Activated CD4-positive, CD25-positive, alpha-beta regulatory T cell (primary cell): Measurements from ENCODE around the gene C4orf51.
"Not testable (repeated sequence)": the region's sequence is repeated elsewhere in the genome, so short reads cannot be mapped to it uniquely, and the experiment has no call there.

Experiments
- DNase-seq, 4 experiments: peaks; one replicate each; lab custom pipeline; 2025; lab: John Stamatoyannopoulos, UW

The C4orf51 gene

GRCh38 chr4:145679991-145680455, at the start of gene C4orf51:
Gene C4orf51, plus strand, starts transcription at chr4:145680146. Its CDS starts 58 bp downstream, at chr4:145680204.
- DNase-seq: no peak

- DNase-seq: no peak
Observed at GRCh38 chr4:145635117-145635516, 44.8 kb upstream of the C4orf51 start.

DNA sequence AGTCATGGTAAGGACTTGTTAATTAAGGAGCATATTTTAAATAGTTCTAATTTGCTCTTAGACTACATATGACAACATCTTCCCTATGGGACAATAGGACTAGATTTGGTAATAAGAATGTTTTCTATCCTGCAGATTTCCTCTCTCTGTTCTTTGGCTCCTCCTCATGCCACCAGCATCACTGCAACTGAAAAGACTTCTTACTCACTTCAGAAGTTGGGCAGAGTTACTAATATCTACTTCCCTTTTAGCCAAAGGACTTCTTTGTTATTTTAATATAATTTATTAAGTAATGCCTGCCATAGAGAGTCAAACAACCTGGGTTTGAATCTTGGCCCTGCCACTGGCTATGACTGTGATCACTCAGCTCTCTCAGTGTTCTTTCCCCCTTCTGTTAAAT, 44.3 kb upstream of the C4orf51 start:
- DNase-seq: no peak

DNA sequence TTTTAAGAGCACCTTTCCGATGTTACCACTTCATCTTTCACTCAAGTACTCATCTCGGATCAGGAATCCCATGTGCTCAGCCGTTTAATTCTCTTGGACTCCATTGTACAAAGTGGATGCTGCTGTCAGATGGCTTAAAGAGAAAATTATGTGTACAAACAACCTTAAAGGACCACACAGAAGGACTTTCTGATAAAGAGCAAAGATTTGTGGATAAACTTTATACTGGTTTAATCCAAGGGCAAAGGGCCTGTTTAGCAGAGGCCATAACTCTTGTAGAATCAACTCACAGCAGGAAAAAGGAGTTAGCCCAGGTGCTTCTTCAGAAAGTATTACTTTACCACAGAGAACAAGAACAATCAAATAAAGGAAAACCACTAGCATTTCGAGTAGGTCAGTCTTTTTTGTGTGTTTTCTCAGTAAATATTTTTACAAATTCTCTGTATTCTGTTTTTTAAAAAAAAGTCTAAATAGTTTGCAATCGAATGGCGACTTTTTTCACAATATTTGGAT, 40.7 kb upstream of the C4orf51 start:
- no peak for DNase-seq

DNA sequence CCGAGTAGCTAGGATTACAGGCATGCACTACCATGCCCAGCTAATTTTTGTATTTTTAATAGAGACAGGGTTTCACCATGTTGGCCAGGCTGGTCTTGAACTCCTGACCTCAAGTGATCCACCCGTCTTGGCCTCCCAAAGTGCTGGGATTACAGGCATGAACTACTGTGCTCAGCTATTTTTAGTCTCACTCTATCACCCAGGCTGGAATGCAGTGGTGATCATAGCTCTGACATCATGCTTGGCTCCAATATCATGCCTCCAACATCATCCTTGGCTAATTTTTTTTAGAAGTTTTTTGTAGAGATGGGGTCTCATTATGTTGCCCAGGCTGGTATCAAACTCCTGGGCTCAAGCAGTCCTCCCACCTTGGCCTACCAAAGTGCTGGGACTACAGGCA, 39.7 kb upstream of the C4orf51 start:
- not testable (repeated sequence) for DNase-seq

DNA sequence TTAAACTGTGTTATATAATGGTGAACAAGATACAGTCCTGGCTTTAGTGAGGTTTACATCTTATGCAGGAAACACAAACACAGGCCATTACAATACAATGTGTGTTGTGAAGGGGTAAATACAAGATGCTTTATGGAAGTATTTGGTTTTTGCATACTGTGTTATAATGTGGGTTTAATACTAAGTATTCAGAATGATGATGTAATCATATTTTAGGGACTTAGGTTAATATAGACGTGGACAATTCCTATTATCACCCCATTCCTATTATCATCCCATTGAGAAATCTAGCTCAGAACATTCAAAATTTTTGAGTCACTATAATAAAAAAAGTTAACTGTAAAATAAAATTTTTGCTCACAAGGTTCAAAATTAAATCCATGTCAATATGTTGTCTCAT, 36.7 kb upstream of the C4orf51 start:
- DNase-seq: no peak

- no peak for DNase-seq
Observed at GRCh38 chr4:145644699-145645098, 35.2 kb upstream of the C4orf51 start.

- DNase-seq: no peak
Observed at GRCh38 chr4:145656156-145656555, 23.8 kb upstream of the C4orf51 start.

DNA sequence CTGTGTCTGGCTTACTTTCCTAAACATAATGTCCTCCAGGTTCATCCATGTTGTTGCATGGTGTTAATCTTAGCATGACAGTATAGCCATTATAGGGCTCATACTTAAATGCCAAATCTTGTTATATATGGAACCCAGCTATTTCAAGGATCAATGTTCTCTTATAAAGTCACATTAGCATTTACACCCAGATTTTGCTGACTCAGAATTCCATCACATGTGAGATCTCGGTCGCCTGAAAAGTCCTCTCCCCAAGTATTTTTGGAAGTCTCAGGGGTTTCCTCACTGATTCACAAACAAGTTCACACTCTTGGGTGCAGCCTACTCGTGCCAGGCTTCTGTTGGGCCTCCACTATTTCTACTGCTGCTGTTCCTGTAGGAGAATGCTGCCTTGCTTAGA, 19.9 kb upstream of the C4orf51 start:
- no peak for DNase-seq

DNA sequence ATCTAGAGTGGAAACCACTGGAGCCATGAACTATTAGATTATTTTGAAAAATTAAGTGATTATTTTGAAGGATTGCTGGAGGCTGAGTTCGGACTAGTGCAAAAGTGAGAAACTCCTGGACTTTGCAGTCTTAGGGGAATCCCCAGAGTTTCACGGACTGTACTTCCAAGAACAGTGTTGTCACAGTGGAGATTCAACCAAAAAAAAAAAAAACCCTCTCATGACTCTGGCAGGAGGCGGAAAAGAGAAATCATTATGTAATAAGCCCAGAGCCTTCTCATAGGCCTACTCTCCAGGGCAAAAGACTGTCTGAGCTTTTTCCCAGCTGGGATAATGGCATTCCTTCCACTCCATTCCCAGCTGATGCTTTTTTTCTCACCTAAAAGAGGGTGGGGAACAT, 16.8 kb upstream of the C4orf51 start:
- no peak for DNase-seq

DNA sequence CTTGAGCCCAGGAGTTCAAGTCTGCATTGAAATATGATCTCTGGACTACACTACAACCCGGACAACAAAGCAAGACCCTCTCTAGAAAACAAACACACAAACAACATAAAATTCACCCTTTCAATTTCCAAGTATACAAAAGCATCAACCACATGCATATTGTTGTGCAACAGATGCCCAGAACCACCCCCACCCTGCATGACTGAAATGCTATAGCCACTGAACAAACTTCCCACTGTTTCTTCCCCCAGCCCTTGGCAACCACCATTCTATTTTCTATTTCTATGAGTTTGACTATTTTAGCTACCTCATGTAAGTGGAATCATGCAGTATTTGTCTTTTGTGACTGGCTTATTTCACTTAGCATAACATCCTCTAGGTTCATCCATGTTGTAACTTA, 14.2 kb upstream of the C4orf51 start:
- no peak for DNase-seq

- no peak for DNase-seq
Observed at GRCh38 chr4:145670422-145670821, 9.5 kb upstream of the C4orf51 start.

DNA sequence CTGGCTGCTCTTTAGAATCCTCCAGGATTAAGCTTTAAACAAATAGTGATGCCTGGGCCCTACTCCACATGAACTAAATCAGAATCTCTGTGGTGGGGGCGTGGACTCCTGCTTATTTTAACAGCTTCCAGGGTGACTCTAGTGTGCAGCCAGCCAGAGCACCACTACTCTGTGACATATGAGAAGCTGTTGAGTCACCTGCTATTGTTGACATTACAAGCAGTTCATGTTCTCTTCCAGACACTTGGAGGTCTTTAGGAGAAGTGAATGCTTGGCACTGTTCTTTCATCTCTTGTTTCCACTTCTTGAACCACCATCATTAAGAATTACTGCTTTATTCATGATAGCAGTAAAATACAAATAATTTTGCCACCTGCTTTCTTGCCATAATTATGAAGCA, 426 bp upstream of the C4orf51 start:
- DNase-seq: no peak

DNA sequence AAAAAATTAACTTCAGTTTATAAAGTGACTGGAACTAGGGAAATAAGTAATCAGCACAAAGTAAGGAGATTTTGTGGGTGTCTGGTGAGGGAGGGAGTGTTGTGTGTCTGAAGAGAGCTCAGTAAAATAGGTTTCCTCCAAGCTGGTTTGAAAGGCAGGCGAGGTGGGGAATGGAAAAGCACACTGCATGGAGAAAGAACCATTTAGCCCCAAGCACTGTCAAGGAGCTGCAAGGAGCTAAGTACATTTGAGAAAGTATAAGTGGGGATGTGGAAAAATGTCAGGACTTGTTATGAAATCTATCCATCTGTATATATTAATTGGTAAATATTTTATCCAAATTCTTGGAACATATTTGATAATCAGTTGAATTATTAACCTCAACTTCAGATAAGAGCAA, 956 bp downstream of the C4orf51 start:
- no peak for DNase-seq

GRCh38 chr4:145681518-145681917, 1.6 kb downstream of the C4orf51 start:
- no peak for DNase-seq

DNA sequence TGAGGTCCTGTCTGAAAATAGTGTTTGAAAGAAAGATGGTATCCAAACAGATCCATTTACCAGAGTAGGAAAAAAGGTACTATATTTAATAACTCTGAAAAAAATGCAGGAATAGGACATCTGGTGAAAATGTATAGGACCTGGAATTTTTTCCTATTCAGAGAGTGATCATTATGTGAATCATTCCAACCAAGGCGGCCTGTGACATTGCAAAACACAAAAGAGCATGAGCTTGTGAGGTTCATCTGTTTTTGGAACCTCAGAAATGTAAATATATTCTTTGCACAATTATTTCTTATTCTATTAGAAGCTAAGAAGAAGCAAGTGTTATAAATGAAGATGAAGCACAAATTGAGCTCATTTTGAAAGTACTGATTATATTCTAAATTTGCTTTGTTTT, 2.0 kb downstream of the C4orf51 start:
- no peak for DNase-seq

DNA sequence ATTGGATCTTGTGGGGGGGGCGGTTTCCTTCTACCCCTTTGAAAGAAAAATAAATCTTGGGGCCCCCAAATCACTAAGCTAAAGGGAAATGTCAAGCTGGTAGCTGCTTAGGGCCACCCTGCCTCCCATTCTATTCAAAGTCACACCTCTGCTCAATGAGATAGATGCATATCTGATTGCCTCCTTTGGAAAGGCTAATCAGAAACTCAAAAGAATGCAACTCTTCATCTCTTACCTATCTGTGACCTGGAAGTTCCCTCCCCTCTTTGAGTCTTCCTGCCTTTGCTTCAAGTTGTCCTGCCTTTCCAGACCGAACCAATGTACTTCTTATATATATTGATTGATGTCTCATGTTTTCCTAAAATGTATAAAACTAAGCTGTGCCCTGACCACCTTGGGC, 7.0 kb downstream of the C4orf51 start:
- DNase-seq: no peak

GRCh38 chr4:145690610-145691009, 10.7 kb downstream of the C4orf51 start:
- no peak for DNase-seq

DNA sequence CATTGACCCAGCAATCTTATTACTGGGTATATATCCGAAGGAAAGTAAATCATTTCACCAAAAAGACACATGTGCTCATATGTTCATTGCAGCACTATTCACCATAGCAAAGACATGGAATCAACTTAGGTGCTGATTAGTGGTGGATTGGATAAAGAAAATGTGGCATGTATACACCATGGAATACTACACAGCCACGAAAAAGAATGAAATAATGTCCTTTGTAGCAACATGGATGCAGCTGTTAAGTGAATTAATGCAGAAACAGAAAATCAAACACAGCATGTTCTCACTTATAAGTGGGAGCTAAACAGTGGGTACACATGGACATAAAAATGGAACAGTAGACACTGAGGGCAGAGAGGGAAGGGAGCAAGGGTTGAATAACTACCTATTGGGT, 11.5 kb downstream of the C4orf51 start:
- not testable (repeated sequence) for DNase-seq

- no peak for DNase-seq
Observed at GRCh38 chr4:145694929-145695328, 15.0 kb downstream of the C4orf51 start.

DNA sequence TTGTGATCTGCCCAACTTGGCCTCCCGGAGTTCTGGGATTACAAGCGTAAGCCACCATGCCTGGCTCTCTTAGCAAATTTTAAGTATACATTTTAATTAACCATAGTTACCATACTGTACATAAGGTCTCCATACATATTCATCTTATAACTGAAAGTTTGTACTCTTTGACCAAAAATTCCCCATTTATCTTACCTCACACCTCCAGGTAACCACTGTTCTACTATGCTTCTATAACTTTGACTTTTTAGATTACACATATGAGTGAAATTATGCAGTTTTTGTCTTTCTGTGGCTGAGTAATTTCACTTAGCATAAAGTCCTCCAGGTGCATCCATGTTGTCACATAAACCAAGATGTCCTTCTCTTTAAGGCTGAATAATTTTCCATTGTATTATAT, 17.4 kb downstream of the C4orf51 start:
- no peak for DNase-seq

DNA sequence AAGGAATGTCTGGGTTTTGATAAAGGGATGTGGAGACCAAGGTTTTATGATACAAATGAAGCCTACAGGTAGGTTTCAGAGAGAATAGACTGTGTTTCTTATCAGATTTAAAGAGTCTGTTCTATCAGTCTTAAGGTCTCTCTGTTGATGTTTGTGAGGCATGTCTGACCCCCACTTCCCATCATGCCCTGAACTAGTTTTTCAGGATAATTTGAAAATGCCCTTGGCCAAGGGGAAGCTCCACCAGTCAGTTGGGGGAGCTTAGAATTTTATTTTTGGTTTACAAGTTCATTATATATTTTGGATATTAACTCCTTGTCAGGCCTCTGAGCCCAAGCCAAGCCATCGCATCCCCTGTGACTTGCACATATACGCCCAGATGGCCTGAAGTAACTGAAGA, 18.6 kb downstream of the C4orf51 start:
- no peak for DNase-seq

GRCh38 chr4:145703850-145704497, 24.0 kb downstream of the C4orf51 start:
- no peak for DNase-seq

- no peak for DNase-seq
Observed at GRCh38 chr4:145709336-145709735, 29.4 kb downstream of the C4orf51 start.
